SIG-M5 treated with dmso at 0.1 percent for 504 hours (cell line): ENCODE measurements around the gene KIF5C.

Experiments used
- DNase-seq: peaks from one replicate; lab custom pipeline; 2025; ENCODE audit not compliant: unreplicated experiment; lab: John Stamatoyannopoulos, UW

The KIF5C gene

GRCh38 chr2:148922776-148923475 is 47.9 kb downstream of the KIF5C start:
- no peak for DNase-seq

DNA sequence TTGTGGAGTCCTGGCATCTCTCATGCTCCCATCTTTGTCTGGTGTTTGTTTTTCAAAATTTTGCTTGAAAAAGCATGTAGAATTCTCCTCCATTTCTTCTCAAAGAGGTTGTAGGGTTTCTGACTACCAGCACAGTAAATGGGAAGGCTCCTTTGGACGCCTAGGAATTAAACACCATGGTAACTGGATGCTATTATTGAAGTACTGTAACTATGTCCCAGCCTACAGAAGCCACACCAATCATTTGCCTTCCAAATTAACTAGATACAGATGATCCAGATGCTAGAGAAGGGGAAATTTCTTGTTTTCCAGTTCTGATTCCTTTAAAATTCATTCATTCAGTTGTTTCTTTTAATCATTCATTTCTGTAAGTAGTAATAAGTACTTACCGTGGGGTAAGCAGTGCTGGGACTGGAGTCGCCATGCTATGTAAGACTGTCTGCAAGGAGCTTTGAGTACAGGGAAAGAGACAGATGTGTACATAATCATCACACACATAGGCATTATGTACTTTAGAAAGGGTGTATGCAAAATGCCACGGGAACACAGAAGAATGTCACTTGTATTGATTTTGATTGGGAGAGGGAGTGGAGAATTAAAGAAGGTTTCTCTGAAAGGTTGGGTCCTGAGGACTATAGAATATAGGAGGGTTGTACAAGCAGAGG is 49.6 kb downstream of the KIF5C start:
- no peak for DNase-seq

- DNase-seq = peak; percentile 54
Observed at GRCh38 chr2:148926291-148926961, 51.4 kb downstream of the KIF5C start.

DNA sequence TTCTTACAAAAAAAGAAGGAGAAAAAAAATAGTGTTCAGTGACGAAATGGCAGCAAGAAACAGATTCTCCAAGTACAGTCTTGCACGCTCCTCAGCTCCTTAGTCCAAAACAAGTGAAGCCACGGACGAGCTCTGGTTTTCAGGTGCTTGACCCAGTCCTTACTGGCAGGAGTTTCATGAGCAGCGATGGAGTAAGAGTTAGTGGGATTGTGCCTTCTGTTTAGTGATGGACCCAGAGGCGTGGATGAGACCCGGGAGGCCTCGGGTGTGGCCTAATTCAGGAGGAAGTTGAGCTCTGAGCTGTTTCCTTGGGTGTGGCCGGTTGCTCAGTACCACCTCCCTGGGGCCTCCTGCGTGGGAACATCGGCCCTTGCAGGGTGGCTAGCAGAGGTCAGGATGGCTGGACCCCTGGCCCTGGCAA is 52.0 kb downstream of the KIF5C start:
- DNase-seq = peak; percentile 74

GRCh38 chr2:148928395-148928794 is 53.4 kb downstream of the KIF5C start:
- no peak for DNase-seq

DNA sequence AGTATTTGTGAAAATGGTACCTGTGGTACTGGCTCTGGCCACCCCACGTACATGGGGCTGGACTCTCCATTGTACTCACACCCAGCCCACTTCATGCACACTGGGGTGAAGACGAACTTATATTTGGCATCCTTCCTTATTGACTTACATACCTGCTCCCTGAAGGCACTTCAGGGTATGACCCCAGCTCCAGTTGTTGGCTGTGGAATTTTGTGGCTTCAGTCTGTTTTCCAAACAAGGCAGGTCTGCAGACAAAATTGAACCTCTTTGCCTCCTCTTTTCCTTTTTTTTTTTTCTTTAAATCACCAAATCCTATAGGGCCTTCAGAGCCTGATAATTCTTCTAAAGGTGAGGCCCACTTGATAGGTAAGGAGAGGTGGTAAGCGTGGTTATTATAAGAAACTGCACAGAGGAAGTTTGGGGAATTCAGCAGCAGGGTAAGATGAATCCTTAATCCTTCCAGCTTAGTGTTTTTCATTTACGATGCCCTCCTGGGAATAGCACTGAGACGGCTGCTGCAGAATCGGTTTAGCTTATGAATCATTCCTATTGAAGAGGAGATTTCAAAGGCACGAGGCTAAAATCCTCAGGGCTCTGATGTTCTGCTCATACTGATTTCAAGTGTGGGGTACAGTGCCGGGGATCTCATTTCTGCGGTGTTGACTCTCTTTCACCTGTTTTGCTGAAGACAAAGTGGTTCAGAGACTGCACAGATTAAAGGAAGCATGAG is 55.2 kb downstream of the KIF5C start:
- DNase-seq = no peak

DNA sequence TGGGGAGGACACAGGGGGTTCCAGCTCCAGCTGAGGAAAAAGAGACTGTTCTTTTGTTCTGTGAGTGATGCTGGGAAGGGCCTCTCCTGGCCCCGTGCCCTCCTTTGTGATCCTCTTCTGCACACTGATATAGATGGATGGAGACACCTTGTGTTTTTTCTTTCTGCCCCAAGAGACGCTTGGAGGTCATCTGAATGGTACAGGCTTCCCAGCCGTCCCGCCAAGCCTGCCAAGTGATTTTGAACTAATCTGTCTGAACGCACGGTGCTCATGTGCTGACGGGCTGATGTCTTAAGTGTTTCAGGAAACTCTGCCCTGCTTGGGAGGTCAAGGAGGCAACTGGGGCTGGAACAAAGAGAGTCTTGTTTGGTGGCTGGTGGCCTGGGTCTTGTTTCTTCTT is 57.5 kb downstream of the KIF5C start:
- DNase-seq = no peak

GRCh38 chr2:148933456-148933855 is 58.4 kb downstream of the KIF5C start:
- no peak for DNase-seq

DNA sequence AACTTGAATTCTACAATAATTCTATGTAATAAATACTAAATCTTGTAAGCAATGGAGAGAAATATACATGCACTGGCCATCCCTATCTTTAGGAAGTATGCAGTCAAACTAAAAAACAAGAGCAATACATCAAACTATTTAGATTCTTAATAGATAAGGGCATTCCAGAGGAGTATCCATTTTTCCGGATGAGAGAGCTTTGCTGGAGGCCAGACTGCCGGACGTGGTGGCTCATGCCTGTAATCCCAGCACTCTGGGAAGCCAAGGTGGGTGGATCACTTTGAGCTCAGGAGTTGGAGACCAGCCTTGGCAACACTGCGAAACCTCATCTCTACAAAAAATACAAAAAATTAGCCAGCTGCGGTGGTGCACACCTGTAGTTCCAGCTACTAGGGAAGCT is 60.8 kb downstream of the KIF5C start:
- no peak for DNase-seq

- DNase-seq = no peak
Observed at GRCh38 chr2:148936857-148937450, 61.9 kb downstream of the KIF5C start.

- no peak for DNase-seq
Observed at GRCh38 chr2:148939271-148939670, 64.2 kb downstream of the KIF5C start.

- DNase-seq = no peak
Observed at GRCh38 chr2:148943097-148943496, 68.1 kb downstream of the KIF5C start.

DNA sequence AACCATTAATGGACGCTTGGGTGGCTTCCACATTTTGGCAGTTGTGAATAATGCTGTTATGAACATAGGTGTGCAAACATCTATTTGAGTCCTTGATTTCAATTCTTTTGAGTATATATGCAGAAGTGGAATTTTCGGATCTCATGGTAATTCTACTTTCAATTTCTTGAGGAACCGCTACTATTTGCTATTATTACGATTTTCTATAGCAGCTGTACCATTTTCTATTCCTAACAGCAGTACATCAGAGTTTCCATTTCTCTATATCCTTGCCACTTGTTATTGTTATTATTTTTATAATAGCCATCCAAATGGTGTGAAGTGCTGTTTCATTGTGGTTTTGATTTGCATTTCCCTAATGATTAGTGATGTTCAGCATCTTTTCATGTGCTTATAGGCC is 69.5 kb downstream of the KIF5C start:
- no peak for DNase-seq

GRCh38 chr2:148947299-148947698 is 72.3 kb downstream of the KIF5C start:
- no peak for DNase-seq

DNA sequence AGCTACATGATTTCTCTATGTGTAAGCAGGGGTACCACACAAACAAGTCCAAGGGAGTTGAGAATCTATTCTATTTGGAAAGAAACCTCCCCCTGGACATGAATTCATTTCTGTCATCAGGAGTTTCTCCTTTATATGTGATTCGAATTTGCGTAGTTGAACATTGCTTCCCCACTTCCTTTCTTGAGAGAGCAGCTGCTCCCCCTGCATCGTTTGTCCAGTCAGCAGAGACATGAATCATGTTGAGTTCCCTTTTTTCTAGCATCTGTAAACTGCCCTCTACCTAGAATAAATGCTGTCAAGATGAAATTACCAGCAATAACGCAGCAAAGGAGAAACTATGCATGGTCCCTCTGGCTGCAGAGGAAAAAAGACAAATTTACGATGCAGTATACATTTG is 73.8 kb downstream of the KIF5C start:
- DNase-seq = peak; percentile 79

- DNase-seq = no peak
Observed at GRCh38 chr2:148949348-148949747, 74.3 kb downstream of the KIF5C start.

- no peak for DNase-seq
Observed at GRCh38 chr2:148952621-148953020, 77.6 kb downstream of the KIF5C start.

- no peak for DNase-seq
Observed at GRCh38 chr2:148953426-148953825, 78.4 kb downstream of the KIF5C start.

- DNase-seq = no peak
Observed at GRCh38 chr2:148954536-148954935, 79.5 kb downstream of the KIF5C start.

DNA sequence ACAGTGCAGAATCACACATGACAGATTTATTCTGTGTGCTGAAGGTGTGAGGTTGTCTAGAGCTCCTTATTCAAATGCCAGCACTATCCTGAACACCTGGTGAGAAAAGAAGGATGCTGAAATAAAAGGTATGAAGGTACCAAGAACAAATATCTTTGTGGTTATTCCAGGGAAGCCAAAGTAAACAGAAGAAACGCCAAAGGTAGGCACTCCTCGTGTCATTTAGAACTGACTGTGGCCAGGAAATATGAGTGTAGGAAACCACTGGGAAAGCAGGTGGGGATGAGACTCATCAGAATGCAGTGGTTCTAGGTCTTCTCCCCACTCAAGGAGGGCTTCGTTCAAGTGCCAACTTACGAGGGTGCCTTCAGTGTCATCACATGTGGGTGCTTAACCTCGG is 80.8 kb downstream of the KIF5C start:
- no peak for DNase-seq

GRCh38 chr2:148957023-148957422 is 82.0 kb downstream of the KIF5C start:
- DNase-seq = no peak
